GM12892 (cell line): ENCODE data around the gene MYO5A.

Experiments
- POLR2A ChIP-seq: IDR thresholded peaks from 2 replicates; pipeline ENCODE4 v1.6.1; 2011; ENCODE audit warnings: low read depth, low read length, control low read depth
- POLR2AphosphoS5 ChIP-seq: IDR thresholded peaks from 2 replicates; pipeline ENCODE4 v1.6.1; 2011; ENCODE audit warnings: low read depth, low read length, control low read depth
- TAF1 ChIP-seq: IDR thresholded peaks from 2 replicates; pipeline ENCODE4 v1.6.1; 2011; ENCODE audit warnings: low read depth, mild to moderate bottlenecking, control low read depth, low read length, borderline replicate concordance

DNA sequence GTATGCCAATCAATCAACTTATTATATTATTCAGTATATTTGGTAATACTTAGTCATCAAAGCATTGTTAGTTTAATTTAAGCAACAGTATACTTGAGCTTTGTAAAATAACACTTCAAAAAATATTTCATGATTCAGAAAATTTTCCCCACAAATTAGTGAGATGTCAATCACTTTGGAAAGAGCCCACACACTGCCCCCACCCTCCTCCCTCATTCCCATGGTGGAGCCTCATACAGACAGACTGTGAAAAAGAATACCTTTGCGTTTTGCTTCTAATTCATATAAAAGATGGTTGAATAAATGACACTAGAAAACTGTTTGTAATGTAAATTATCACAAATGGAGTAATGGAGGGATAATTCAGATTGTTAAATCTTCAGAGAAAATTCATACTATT, 189.8 kb downstream of the MYO5A start:
- no peak for TF ChIP-seq TAF1
- no peak for TF ChIP-seq POLR2A
- TF ChIP-seq POLR2AphosphoS5 = no peak
